B cell (primary cell): ENCODE data around the gene PRL. TPM values are rescaled to one million over a fixed set of nuclear protein-coding genes. Genes with fewer than 3 reads are reported as not detected.

Source experiments
- ATAC-seq: fragments of 200-7000 bp; cut with Tn5 transposase; one replicate; pipeline ENCODE4 v1.10.0; 2021; ENCODE audit warnings: low read depth, mild to moderate bottlenecking, moderate number of reproducible peaks, moderate library complexity
- CTCF ChIA-PET: fragments of 350-600 bp; sonication (Branson Sonifier 250); formaldehyde crosslinking; loops from one replicate; lab custom pipeline; 2021; ENCODE audit warnings: antibody characterized with exemption, inconsistent platforms; lab: Charles Lee
- POLR2A ChIA-PET: fragments of 350-600 bp; sonication (Branson Sonifier 250); formaldehyde crosslinking; loops from one replicate; lab custom pipeline; 2021; ENCODE audit warnings: antibody characterized with exemption; lab: Charles Lee
- DNase-seq: peaks from one replicate; pipeline ENCODE4 v3.0.0; 2013
- H2AFZ ChIP-seq: 2 replicates; pipeline ENCODE4 v1.6.1; 2012; ENCODE audit warnings: mild to moderate bottlenecking, low read depth, low read length; ENCODE audit not compliant: insufficient read depth, poor library complexity, severe bottlenecking
- H3K27ac ChIP-seq, 2 donors: 1 replicate in 1 of 2; 2 replicates in 1 of 2; pipeline ENCODE4 v1.5.1; 2012 to 2013; ENCODE audit warnings: low read length in 2 of 2, mild to moderate bottlenecking in 2 of 2, moderate library complexity in 1 of 2
- H3K27me3 ChIP-seq, 4 experiments: fragments of 200-600 bp in 1 of 4; sonication (generic) in 1 of 4; replicated peaks in 1 of 4; 1 replicate in 2 of 4; 2 replicates in 2 of 4; pipeline versions ENCODE4 v1.6.1 to v1.7.0; 2013 to 2016; ENCODE audit warnings: low read length in 3 of 4, mild to moderate bottlenecking in 2 of 4, mixed read lengths in 1 of 4, moderate library complexity in 1 of 4; ENCODE audit not compliant: insufficient read depth in 4 of 4, control insufficient read depth in 3 of 4; ENCODE audit errors: control extremely low read depth in 1 of 4
- H3K36me3 ChIP-seq, 2 experiments: replicated peaks in 1 of 2; 1 replicate in 1 of 2; 2 replicates in 1 of 2; pipeline versions ENCODE4 v1.6.1 to v1.7.1; 2013; ENCODE audit warnings: low read length in 1 of 2; ENCODE audit not compliant: insufficient read depth in 2 of 2, control insufficient read depth in 1 of 2; ENCODE audit errors: control extremely low read depth in 1 of 2, extremely low read depth in 1 of 2
- H3K4me1 ChIP-seq, 2 donors: fragments of 200-600 bp in 1 of 2; sonication (generic) in 1 of 2; 1 replicate in 1 of 2; 2 replicates in 1 of 2; pipeline versions ENCODE4 v1.5.1 to v1.6.1; 2013 to 2017; ENCODE audit warnings: low read length in 2 of 2; ENCODE audit not compliant: control insufficient read depth in 2 of 2, insufficient read depth in 2 of 2
- H3K4me2 ChIP-seq: replicated peaks from 2 replicates; pipeline ENCODE3; 2012; ENCODE audit warnings: mild to moderate bottlenecking, low read depth, low read length; ENCODE audit not compliant: poor library complexity, severe bottlenecking
- H3K4me3 ChIP-seq, 5 experiments: fragments of 200-600 bp in 1 of 5; sonication (generic) in 1 of 5; 1 replicate in 3 of 5; 2 replicates in 2 of 5; pipeline versions ENCODE4 v1.5.1 to v1.7.0; 2011 to 2016; ENCODE audit warnings: low read length in 4 of 5, mild to moderate bottlenecking in 4 of 5, low read depth in 2 of 5, control low read depth in 1 of 5, moderate library complexity in 1 of 5; ENCODE audit not compliant: insufficient read depth in 1 of 5; ENCODE audit errors: control extremely low read depth in 1 of 5, extremely low read depth in 1 of 5
- H3K79me2 ChIP-seq: fragments of 200-600 bp; sonication (generic); one replicate; pipeline ENCODE4 v1.6.0; 2016; ENCODE audit warnings: low read length; ENCODE audit not compliant: control insufficient read depth, insufficient read depth
- H3K9ac ChIP-seq: fragments of 200-600 bp; sonication (generic); 2 replicates; pipeline ENCODE4 v1.6.1; 2017; ENCODE audit warnings: mild to moderate bottlenecking, low read length, moderate library complexity
- H3K9me3 ChIP-seq, 3 donors: one replicate each; pipeline versions ENCODE4 v1.6.1 to v1.7.1; 2013; ENCODE audit warnings: low read length in 2 of 3; ENCODE audit not compliant: control insufficient read depth in 2 of 3, insufficient read depth in 1 of 3; ENCODE audit errors: control extremely low read depth in 1 of 3
- H4K20me1 ChIP-seq: 2 replicates; pipeline ENCODE4 v1.6.0; 2012; ENCODE audit warnings: mild to moderate bottlenecking, low read length; ENCODE audit not compliant: insufficient read depth, control insufficient read depth, poor library complexity, severe bottlenecking
- H3K27ac Mint-ChIP-seq: one replicate; pipeline ENCODE4 v1.8.0; 2021; ENCODE audit warnings: mixed read lengths
- H3K27me3 Mint-ChIP-seq: one replicate; pipeline ENCODE4 v1.8.0; 2021; ENCODE audit warnings: mixed read lengths
- H3K4me1 Mint-ChIP-seq: one replicate; pipeline ENCODE4 v1.8.0; 2021; ENCODE audit warnings: mixed read lengths
- H3K4me3 Mint-ChIP-seq: one replicate; pipeline ENCODE4 v1.8.0; 2021; ENCODE audit warnings: mixed read lengths
- H3K9me3 Mint-ChIP-seq: one replicate; pipeline ENCODE4 v1.8.0; 2022; ENCODE audit warnings: mixed read lengths; ENCODE audit not compliant: insufficient read depth
- EZH2 ChIP-seq: IDR thresholded peaks from 2 replicates; pipeline ENCODE4 v1.6.1; 2012; ENCODE audit warnings: borderline replicate concordance, low read depth, mild to moderate bottlenecking, moderate library complexity, low read length; ENCODE audit not compliant: insufficient read depth, poor library complexity, severe bottlenecking
- WGBS: methylation state at CpG from one replicate; pipeline ENCODE4 v1.1.5; 2013; ENCODE audit warnings: missing lambda C conversion rate; ENCODE audit not compliant: insufficient coverage; 5-methylcytosine and 5-hydroxymethylcytosine counted together
- intact Hi-C: fragments of 100-400 bp; cut with micrococcal nuclease; formaldehyde crosslinking; loops from one replicate; pipeline ENCODE4 v1.10.0; 2022
- polyA plus RNA-seq: library from polyadenylated mRNA; depleted of rRNA; stranded (reverse); fragments of >200 nt; gene quantifications from 2 replicates; pipeline ENCODE4 v1.2.3, GENCODE V29; 2012
- total RNA-seq, 2 donors: library from RNA; stranded (reverse); fragments of 120-200 nt in 1 of 2; gene quantifications; 1 replicate in 1 of 2; 2 replicates in 1 of 2; pipeline versions ENCODE4 v1.2.3 to v1.2.4, GENCODE V29; 2013 to 2022
- TF ChIP-seq, protein P1 (sequence below): fragments of 200-600 bp; IDR thresholded peaks from one replicate; pipeline ENCODE4 v1.8.0; 2022; ENCODE audit warnings: antibody characterized with exemption, mild to moderate bottlenecking

PRL gene
- total and polyA plus RNA-seq, 2 donors (not counting 1 experiment from before 2014, with no cell fraction given): not detected

DNA sequence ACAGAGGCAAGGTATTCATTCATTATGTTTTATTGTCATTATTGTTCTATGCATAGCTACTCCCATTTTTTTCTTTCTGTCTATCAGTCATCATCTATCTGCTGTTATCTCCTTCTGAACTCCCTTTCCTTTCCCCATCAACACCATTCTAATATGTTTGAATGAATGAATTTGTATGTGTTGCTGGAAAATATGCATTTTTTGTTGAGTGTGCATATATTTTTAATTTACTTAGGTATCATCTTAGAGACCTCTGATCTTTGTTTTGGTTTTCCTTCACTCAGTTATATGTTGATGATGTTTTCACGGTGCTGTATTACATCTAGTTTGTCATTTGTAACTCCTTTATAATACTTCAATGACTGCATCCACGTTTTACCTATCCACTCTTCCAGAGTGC, 12.1 kb upstream of the PRL start:
- Mint-ChIP-seq H3K4me3 (no peak overlapping the region), H3K27me3 (no peaks in the 10 kb centered on the region), H3K27ac (no peak overlapping the region), H3K4me1 (no peaks in the 10 kb centered on the region), H3K9me3 (peaks cover 8% of the 10 kb centered on the region)
- Histone ChIP-seq H3K27ac (no peak overlapping the region), H3K4me3 (no peak overlapping the region), H3K36me3 (no peaks in the 10 kb centered on the region), H3K4me2 (no peak overlapping the region), H3K27me3 (no peaks in the 10 kb centered on the region), H3K79me2 (no peaks in the 10 kb centered on the region), H3K4me1 (no peaks in the 10 kb centered on the region), H2AFZ (no peak overlapping the region), H3K9ac (no peak overlapping the region), H3K9me3 (peaks cover 0 to 14% (median 4%) of the 10 kb centered on the region in 3 donors), H4K20me1 (no peaks in the 10 kb centered on the region)
- TF ChIP-seq, protein P1, sequence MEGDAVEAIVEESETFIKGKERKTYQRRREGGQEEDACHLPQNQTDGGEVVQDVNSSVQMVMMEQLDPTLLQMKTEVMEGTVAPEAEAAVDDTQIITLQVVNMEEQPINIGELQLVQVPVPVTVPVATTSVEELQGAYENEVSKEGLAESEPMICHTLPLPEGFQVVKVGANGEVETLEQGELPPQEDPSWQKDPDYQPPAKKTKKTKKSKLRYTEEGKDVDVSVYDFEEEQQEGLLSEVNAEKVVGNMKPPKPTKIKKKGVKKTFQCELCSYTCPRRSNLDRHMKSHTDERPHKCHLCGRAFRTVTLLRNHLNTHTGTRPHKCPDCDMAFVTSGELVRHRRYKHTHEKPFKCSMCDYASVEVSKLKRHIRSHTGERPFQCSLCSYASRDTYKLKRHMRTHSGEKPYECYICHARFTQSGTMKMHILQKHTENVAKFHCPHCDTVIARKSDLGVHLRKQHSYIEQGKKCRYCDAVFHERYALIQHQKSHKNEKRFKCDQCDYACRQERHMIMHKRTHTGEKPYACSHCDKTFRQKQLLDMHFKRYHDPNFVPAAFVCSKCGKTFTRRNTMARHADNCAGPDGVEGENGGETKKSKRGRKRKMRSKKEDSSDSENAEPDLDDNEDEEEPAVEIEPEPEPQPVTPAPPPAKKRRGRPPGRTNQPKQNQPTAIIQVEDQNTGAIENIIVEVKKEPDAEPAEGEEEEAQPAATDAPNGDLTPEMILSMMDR: no peak
- no peak for TF ChIP-seq EZH2
- DNase-seq: no peak
- intact Hi-C loops: no loop called here
- ATAC-seq: no peak
- ChIA-PET CTCF (no interaction called here), POLR2A (no interaction called here)
- no CpG with 5 or more reads among the region's 2 CpGs for WGBS

DNA sequence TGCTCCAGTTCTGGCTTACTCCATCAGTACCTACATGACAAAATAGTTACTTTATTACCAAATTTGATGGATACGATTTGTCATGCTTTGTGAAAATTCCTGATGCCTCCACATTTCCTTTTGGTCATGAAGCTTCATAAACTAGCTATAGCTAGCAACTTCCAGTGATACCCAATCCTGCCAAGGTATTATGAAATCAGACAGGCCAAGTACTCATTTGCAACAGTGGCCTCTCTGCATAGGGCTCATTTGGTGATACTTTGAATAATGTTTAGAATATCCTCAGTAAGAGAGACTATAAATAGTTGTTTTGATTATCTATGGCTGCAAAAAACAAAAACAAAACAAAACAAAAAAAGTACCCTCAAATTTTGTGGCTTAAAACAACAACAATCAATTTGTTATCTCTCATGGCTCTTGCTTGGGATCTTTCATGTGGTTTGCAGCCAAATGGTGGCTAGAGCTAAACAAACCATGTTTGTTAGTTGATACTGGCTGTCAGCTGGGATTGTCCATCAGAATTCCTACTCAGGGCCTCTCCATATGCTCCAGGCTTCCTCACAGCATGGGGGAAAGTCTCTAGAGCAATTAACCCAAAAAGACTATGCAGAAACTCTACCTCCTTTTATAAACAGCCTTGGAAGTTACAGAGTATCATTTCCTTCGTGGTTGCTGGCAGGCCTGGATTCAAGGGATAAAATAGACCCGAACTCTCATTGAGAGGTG, 10.1 kb upstream of the PRL start:
- Histone ChIP-seq H3K4me2 (no peak overlapping the region), H2AFZ (no peak overlapping the region), H3K36me3 (no peaks in the 10 kb centered on the region), H3K27ac (no peak overlapping the region), H3K27me3 (no peaks in the 10 kb centered on the region), H3K4me3 (no peak overlapping the region), H3K4me1 (no peaks in the 10 kb centered on the region), H3K9me3 (peaks cover 0 to 5% (median 4%) of the 10 kb centered on the region in 3 donors), H3K9ac (no peak overlapping the region), H3K79me2 (no peaks in the 10 kb centered on the region), H4K20me1 (no peaks in the 10 kb centered on the region)
- peaks cover 6% of the 10 kb centered on the region for H3K9me3 Mint-ChIP-seq
- intact Hi-C loops: no loop called here
- TF ChIP-seq EZH2: no peak
- TF ChIP-seq, protein P1: no peak
- ATAC-seq (no peak), DNase-seq (no peak)
- no peak overlapping the region for H3K4me3 Mint-ChIP-seq
- POLR2A ChIA-PET: no interaction called here
- H3K4me1 Mint-ChIP-seq: peaks cover 4% of the 10 kb centered on the region
- H3K27me3 Mint-ChIP-seq: no peaks in the 10 kb centered on the region
- WGBS: 100% methylated on average over 1 of the region's 3 CpGs
- CTCF ChIA-PET: no interaction called here
- H3K27ac Mint-ChIP-seq: no peak overlapping the region
